ENCODE data around the gene NOL12. TPM values are rescaled to one million over a fixed set of nuclear protein-coding genes. Genes with fewer than 3 reads are reported as not detected.
A peak's percentile ranks its signal among the peaks of the same experiment; 100 is the strongest.

NOL12 gene
- total and polyA plus RNA-seq, 4 experiments from 2014 or later = 38.8 to 52.0 (median 51.0) TPM

- ChIA-PET CTCF (ENCODE audit: partially characterized antibody) (interaction anchor here (0.5 to 17.5 kb wide), 7 partner anchors 8 to 1193 kb away, joined by 3 to 221 read pairs (median 3); partner anchors contain the start of gene LGALS1), POLR2A (ENCODE audit: partially characterized antibody) (interaction anchor here (1.1 to 13.9 kb wide), 3 partner anchors 9 to 21 kb away, joined by 3 to 348 read pairs (median 7); partner anchors contain the start of gene LGALS1)
- intact Hi-C loops (cut with micrococcal nuclease) = no loop called here
- Histone ChIP-seq H3K27me3 (ENCODE audit: insufficient read depth, low read length) (no peaks in the 10 kb centered on the region), H3K27ac (ENCODE audit: low read depth, low read length) (no peak overlapping the region), H3K4me3 (ENCODE audit: low read length in 2 of 2) (no peak overlapping the region), H3K36me3 (ENCODE audit: insufficient read depth, low read length) (no peaks in the 10 kb centered on the region), H3K9me3 (ENCODE audit: control insufficient read depth in 1 of 2, low read length in 2 of 2) (no peaks in the 10 kb centered on the region), H3K4me1 (ENCODE audit: insufficient read depth, low read length) (peaks cover 24% of the 10 kb centered on the region)
- DNase-seq = no peak
- Mint-ChIP-seq H3K4me1 (peaks cover 18 to 31% (median 24%) of the 10 kb centered on the region in 4 donors), H3K27me3 (no peaks in the 10 kb centered on the region), H3K4me3 (no peak overlapping the region), H3K36me3 (peaks cover 0 to 2% of the 10 kb centered on the region in 2 donors), H3K9me3 (no peaks in the 10 kb centered on the region), H3K27ac (no peak overlapping the region)
Observed at GRCh38 chr22:37663521-37664140, 22.5 kb upstream of the NOL12 start.

DNA sequence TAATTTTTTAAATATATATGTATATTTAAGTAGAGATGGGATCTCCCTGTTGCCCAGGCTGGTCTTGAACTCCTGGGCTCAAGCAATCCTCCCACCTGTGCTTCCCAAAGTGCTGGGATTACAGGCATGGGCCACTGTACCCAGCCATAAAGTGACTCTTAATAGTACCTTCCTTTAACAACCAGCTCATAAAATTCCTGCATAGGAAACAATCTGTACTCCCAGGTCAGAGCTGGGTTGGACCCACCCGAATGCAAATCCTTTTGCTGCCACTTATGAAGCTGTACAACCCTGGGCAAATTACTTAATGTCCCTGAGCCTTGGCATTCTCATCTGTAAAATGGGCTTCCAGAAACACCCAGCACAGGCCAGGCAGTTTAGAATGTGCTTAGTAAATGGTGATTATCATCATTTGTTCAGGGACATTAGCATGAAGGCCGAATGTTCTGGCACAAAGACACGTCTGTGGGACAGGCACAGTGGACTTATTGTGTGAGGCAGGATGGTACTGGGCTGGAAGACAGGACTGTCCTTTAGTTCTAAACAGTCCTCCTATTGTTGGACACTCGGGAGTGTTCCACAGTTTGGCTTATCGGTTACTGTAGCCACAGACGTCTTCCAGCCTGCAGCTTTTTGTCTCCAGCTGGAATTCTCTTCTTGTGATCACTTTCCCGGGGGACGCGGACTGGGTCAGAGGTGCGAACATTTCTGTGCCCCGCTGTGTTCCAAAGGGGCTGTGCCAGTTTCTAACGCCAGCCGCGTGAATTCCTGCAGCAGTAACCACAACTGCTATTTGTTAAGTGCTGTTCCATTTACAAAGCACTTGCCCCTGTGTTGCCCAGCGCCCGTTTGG lies 21.7 kb upstream of the NOL12 start:
- H3K27ac Mint-ChIP-seq = no peak overlapping the region
- ChIA-PET CTCF (ENCODE audit: partially characterized antibody) (interaction anchor here (0.5 to 17.5 kb wide), 6 partner anchors 14 to 1194 kb away, joined by 3 to 221 read pairs (median 4); partner anchors contain the start of gene LGALS1), POLR2A (ENCODE audit: partially characterized antibody) (interaction anchor here (1.1 to 13.9 kb wide), 3 partner anchors 8 to 22 kb away, joined by 3 to 348 read pairs (median 7); partner anchors contain the start of gene LGALS1)
- H3K27me3 Mint-ChIP-seq = no peaks in the 10 kb centered on the region
- Histone ChIP-seq H3K27ac (ENCODE audit: low read depth, low read length) (no peak overlapping the region), H3K27me3 (ENCODE audit: insufficient read depth, low read length) (no peaks in the 10 kb centered on the region), H3K9me3 (ENCODE audit: control insufficient read depth in 1 of 2, low read length in 2 of 2) (no peaks in the 10 kb centered on the region), H3K4me1 (ENCODE audit: insufficient read depth, low read length) (peaks cover 20% of the 10 kb centered on the region), H3K4me3 (ENCODE audit: low read length in 2 of 2) (no peak overlapping the region), H3K36me3 (ENCODE audit: insufficient read depth, low read length) (no peaks in the 10 kb centered on the region)
- intact Hi-C loops (cut with micrococcal nuclease) = no loop called here
- no peaks in the 10 kb centered on the region for H3K9me3 Mint-ChIP-seq
- peaks cover 15 to 31% (median 23%) of the 10 kb centered on the region in 4 donors for H3K4me1 Mint-ChIP-seq
- H3K4me3 Mint-ChIP-seq = no peak overlapping the region
- DNase-seq = no peak
- H3K36me3 Mint-ChIP-seq = peaks cover 0 to 2% of the 10 kb centered on the region in 2 donors

- intact Hi-C loops (cut with micrococcal nuclease) = no loop called here
- no peaks in the 10 kb centered on the region for H3K27me3 ChIP-seq (ENCODE audit: insufficient read depth, low read length)
- no peak overlapping the region for H3K4me3 ChIP-seq (ENCODE audit: low read length in 2 of 2)
- H3K36me3 Mint-ChIP-seq = peaks cover 0 to 2% of the 10 kb centered on the region in 2 donors
- CTCF ChIA-PET (ENCODE audit: partially characterized antibody) = interaction anchor here (1.0 to 17.5 kb wide), 3 partner anchors 8 to 22 kb away, joined by 4 to 221 read pairs (median 181); partner anchors contain the start of gene LGALS1
- peaks cover 10% of the 10 kb centered on the region for H3K4me1 ChIP-seq (ENCODE audit: insufficient read depth, low read length)
- POLR2A ChIA-PET (ENCODE audit: partially characterized antibody) = interaction anchor here (13.9 kb wide), 1 partner anchor 7 kb away, joined by 348 read pairs; the partner anchor contains the start of gene LGALS1
- no peak overlapping the region for H3K27ac ChIP-seq (ENCODE audit: low read depth, low read length)
- H3K9me3 Mint-ChIP-seq = no peaks in the 10 kb centered on the region
- H3K27ac Mint-ChIP-seq = no peak overlapping the region
- DNase-seq = no peak
- H3K9me3 ChIP-seq (ENCODE audit: control insufficient read depth in 1 of 2, low read length in 2 of 2) = no peaks in the 10 kb centered on the region
- no peaks in the 10 kb centered on the region for H3K27me3 Mint-ChIP-seq
- H3K4me3 Mint-ChIP-seq = no peak overlapping the region
- H3K4me1 Mint-ChIP-seq = peaks cover 5 to 24% (median 16%) of the 10 kb centered on the region in 4 donors
- no peaks in the 10 kb centered on the region for H3K36me3 ChIP-seq (ENCODE audit: insufficient read depth, low read length)
Observed at GRCh38 chr22:37665487-37665886, 20.7 kb upstream of the NOL12 start.

DNA sequence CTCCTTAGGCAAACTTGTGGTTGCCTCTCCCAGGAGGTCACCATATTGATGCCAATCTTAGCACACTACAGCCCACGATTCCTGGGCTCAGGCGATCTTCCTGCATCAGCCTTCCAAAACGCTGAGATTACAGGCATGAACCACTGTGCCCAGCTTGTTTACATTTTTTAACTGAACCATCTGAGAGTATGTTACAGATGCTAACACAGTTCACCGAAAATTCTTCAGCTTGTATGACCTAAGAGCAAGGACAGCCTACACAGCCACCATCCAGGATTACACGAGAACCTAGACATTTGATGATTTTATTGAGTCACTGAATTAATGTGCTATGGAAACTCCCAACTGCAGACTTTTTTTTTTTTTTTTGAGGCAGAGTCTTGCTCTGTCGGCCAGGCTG lies 16.6 kb upstream of the NOL12 start:
- H3K36me3 Mint-ChIP-seq = peaks cover 0 to 3% of the 10 kb centered on the region in 2 donors
- H3K27ac ChIP-seq (ENCODE audit: low read depth, low read length) = no peak overlapping the region
- peaks cover 29% of the 10 kb centered on the region for H3K4me1 ChIP-seq (ENCODE audit: insufficient read depth, low read length)
- H3K4me1 Mint-ChIP-seq = peaks cover 15 to 41% (median 26%) of the 10 kb centered on the region in 4 donors
- no peaks in the 10 kb centered on the region for H3K27me3 ChIP-seq (ENCODE audit: insufficient read depth, low read length)
- H3K27ac Mint-ChIP-seq = peak overlapping the region in 2 of 7 donors; percentile 22 to 57
- no peaks in the 10 kb centered on the region for H3K9me3 ChIP-seq (ENCODE audit: control insufficient read depth in 1 of 2, low read length in 2 of 2)
- DNase-seq = no peak
- peak overlapping the region in 1 of 8 donors; percentile 39 for H3K4me3 Mint-ChIP-seq
- H3K9me3 Mint-ChIP-seq = no peaks in the 10 kb centered on the region
- no peaks in the 10 kb centered on the region for H3K27me3 Mint-ChIP-seq
- no peaks in the 10 kb centered on the region for H3K36me3 ChIP-seq (ENCODE audit: insufficient read depth, low read length)
- no peak overlapping the region for H3K4me3 ChIP-seq (ENCODE audit: low read length in 2 of 2)
- ChIA-PET POLR2A (ENCODE audit: partially characterized antibody) (interaction anchor here (0.7 to 12.9 kb wide), 3 partner anchors 9 to 29 kb away, joined by 3 to 348 read pairs (median 185); partner anchors contain the start of genes PDXP and SH3BP1), CTCF (ENCODE audit: partially characterized antibody) (interaction anchor here (0.6 to 22.7 kb wide), 5 partner anchors 8 to 77 kb away, joined by 3 to 558 read pairs (median 3); partner anchors contain the start of gene SH3BP1)
- intact Hi-C loops (cut with micrococcal nuclease) = no loop called here

GRCh38 chr22:37672206-37672919 lies 13.8 kb upstream of the NOL12 start:
- Histone ChIP-seq H3K27ac (ENCODE audit: low read depth, low read length) (peak overlapping the region; percentile 24), H3K4me3 (ENCODE audit: low read length in 2 of 2) (no peak overlapping the region), H3K4me1 (ENCODE audit: insufficient read depth, low read length) (peaks cover 42% of the 10 kb centered on the region), H3K27me3 (ENCODE audit: insufficient read depth, low read length) (no peaks in the 10 kb centered on the region), H3K36me3 (ENCODE audit: insufficient read depth, low read length) (no peaks in the 10 kb centered on the region), H3K9me3 (ENCODE audit: control insufficient read depth in 1 of 2, low read length in 2 of 2) (no peaks in the 10 kb centered on the region)
- intact Hi-C loops (cut with micrococcal nuclease) = no loop called here
- ChIA-PET POLR2A (ENCODE audit: partially characterized antibody) (interaction anchor here (0.8 to 12.9 kb wide), 8 partner anchors 11 to 64 kb away, joined by 3 to 348 read pairs (median 37); partner anchors contain the start of genes GGA1, NOL12, PDXP and SH3BP1), CTCF (ENCODE audit: partially characterized antibody) (interaction anchor here (0.6 to 22.7 kb wide), 6 partner anchors 10 to 53 kb away, joined by 3 to 558 read pairs (median 8); partner anchors contain the start of gene SH3BP1)
- Mint-ChIP-seq H3K4me1 (peaks cover 21 to 69% (median 34%) of the 10 kb centered on the region in 4 donors), H3K9me3 (no peaks in the 10 kb centered on the region), H3K4me3 (peak overlapping the region in 7 of 8 donors; percentile 8 to 59 (median 23)), H3K27me3 (no peaks in the 10 kb centered on the region), H3K27ac (peak overlapping the region; percentile 57 to 96 (median 88)), H3K36me3 (peaks cover 0 to 6% of the 10 kb centered on the region in 2 donors)
- DNase-seq = peak; percentile 35 to 61 (median 37)

- intact Hi-C loops (cut with micrococcal nuclease) = no loop called here
- Mint-ChIP-seq H3K4me1 (peaks cover 24 to 75% (median 39%) of the 10 kb centered on the region in 4 donors), H3K9me3 (no peaks in the 10 kb centered on the region), H3K27ac (peak overlapping the region in 6 of 7 donors; percentile 57 to 96 (median 88)), H3K36me3 (peaks cover 0 to 8% of the 10 kb centered on the region in 2 donors), H3K4me3 (peak overlapping the region in 3 of 8 donors; percentile 9 to 59 (median 20)), H3K27me3 (no peaks in the 10 kb centered on the region)
- H3K27ac ChIP-seq (ENCODE audit: low read depth, low read length) = no peak overlapping the region
- ChIA-PET CTCF (ENCODE audit: partially characterized antibody) (interaction anchor here (0.6 to 22.7 kb wide), 5 partner anchors 9 to 54 kb away, joined by 3 to 558 read pairs (median 33); partner anchors contain the start of genes PDXP and SH3BP1), POLR2A (ENCODE audit: partially characterized antibody) (interaction anchor here (1.0 to 12.9 kb wide), 6 partner anchors 11 to 68 kb away, joined by 3 to 348 read pairs (median 80); partner anchors contain the start of genes GGA1, NOL12, PDXP and SH3BP1)
- no peak overlapping the region for H3K4me3 ChIP-seq (ENCODE audit: low read length in 2 of 2)
- H3K4me1 ChIP-seq (ENCODE audit: insufficient read depth, low read length) = peaks cover 45% of the 10 kb centered on the region
- no peak for DNase-seq
- no peaks in the 10 kb centered on the region for H3K9me3 ChIP-seq (ENCODE audit: control insufficient read depth in 1 of 2, low read length in 2 of 2)
- H3K27me3 ChIP-seq (ENCODE audit: insufficient read depth, low read length) = no peaks in the 10 kb centered on the region
- no peaks in the 10 kb centered on the region for H3K36me3 ChIP-seq (ENCODE audit: insufficient read depth, low read length)
Observed at GRCh38 chr22:37672920-37673455, 13.2 kb upstream of the NOL12 start.
